Stimulated activated CD8-positive, alpha-beta memory T cell treated with anti-CD3 and anti-CD28 coated beads, Interleukin-7, amount 100 ng/mL, for 1 hour (primary cell): ENCODE data around the gene TMC1.
A peak's percentile ranks its signal among the peaks of the same experiment; 100 is the strongest.
"Not testable (repeated sequence)": the region's sequence is repeated elsewhere in the genome, so short reads cannot be mapped to it uniquely, and the experiment has no call there.

Experiments used
- DNase-seq, 2 donors: peaks; one replicate each; pipeline ENCODE4 v3.0.0-alpha.2; 2020; ENCODE audit warnings: low read depth in 2 of 2

Gene TMC1

DNA sequence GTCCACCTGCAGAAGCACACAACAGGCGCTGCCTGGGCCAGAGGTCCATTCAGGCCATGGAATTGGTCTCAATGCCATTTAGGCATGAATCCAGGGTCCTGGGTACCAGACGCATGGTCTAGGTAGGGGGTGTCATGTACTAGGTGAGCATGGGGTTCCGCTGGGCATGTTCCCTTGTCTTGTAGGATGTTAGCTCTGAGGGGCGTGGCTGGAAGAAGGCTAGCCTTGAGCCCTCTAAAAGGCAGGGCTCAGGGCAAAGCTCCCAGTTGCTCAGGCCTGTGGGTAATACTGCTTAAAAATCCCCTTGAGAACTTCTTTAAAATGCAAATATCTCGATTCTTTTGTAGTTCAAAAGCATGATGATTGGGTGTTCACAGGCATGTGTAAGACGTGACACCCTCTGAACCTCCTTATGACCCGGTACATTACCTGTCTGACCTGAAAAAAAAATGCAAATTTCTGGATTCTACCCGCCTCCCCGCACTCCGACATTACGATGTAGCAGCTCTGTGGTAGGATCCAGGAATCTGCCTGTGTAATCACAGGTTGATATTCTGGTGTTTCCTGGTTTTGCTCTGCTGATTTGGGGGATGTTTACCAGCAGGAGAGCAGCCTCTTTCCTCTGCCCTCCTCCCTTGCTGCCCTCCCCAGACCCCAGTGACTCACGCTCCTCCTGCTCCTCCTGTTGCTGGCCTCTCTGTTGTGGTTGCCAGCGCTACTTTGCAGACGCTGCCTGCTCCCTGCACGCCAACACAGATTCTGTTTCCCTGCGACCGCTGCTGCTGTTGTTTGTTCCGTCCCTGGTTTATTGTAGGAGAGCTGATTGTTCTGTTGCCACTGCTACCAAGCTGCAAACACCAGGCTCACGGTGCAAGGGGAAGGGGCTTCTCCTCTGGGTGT is 5.7 kb downstream of the TMC1 start:
- peak; percentile 40 to 50 for DNase-seq

DNA sequence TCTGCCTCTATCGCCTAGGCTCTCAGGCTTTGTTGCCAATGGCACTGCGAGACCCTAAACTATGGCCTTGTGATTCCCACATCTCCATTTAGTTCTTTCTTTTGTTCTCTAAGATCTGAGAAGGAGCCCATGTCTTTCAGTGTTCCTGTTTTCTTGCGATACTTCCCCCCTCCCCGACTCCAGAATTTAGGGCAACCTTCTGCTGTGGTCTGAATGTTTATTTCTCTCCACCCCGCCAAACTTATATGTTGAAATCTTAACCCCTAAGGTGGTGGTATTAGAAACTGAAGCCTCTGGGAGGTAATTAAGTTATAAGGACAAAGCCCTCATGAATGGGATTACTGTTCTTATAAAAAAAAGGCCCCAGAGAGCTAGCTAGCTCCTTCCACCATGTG is 6.4 kb downstream of the TMC1 start:
- no peak for DNase-seq

DNA sequence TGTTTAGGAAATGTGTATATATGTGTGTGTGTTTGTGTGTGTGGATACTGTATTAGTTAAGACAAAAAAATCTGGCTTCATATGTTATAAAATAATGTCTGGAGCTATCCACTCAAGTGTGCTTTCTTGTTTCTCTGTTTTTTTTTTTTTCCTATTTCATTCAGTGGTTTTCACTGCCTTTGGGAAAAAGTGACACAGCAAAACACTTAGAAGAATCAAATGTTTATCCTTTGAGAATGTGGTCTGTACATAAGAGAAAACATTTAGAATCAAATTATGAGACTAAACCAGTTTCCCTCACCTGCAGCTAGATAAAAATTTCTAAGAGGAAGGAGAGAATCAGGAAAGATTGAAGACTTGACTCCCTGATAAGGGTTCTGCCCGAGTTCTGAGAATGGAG is 8.1 kb downstream of the TMC1 start:
- no peak for DNase-seq

DNA sequence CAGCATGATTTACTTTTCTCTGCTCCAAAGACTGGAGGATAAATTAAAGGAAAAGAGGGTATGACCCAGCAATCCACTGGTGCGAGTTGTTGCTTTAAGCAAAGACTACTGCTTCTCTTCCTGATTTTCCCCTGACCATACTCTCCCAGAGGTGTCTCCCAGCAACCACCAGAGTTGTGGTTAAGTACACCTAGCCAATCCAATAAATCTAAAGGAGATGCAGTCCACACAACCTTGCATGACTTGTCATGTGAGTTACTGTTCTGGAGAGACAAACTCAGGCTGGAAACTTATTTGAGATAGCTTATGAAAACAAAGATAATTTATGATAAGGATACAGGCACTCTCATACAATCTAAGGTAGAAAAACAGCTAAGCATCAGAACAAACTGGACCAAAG is 11.9 kb downstream of the TMC1 start:
- no peak for DNase-seq

DNA sequence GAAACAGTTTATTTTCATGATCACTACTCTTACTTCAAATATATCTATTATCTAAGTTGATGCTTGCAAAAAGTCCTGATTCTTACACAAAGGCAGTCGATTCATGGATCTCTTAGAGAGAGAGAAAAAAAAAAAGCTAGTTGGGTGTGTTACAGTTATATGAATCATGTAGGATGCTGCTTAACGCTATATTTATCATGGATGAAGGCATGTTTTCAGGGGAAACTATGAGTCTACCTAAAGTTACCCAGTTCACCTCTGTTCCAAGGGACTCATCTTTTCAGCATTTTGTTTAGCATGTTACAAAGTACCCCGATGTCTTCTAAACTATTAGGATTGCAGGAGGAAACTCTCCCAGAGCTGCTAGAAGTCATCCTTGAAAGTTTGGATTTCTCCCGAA is 13.5 kb downstream of the TMC1 start:
- DNase-seq: no peak

DNA sequence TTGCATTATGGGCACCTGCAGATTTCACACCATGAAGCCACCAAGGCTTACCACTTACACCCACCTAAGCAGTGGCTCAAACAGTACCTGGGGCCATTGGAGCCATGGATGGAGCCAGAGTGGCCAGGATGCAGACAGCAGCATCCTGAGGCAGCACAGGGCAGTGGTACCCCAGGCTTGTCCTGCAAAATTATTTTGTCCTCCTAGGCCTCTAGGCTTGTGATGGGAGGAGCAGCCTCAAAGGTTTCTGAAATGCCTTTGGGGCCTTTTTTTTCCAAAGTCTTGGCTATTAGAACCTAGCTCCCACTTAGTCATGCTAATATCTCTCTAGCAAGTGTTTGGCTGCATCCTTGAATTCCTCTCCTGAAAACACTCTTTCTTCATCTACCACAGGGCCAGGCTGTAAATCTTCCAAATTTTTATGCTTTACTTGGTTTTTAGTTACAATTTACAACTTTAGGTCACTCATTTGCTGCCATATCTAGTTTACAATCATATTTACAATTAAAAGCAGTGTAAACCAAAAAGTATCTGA is 15.7 kb downstream of the TMC1 start:
- no peak for DNase-seq

DNA sequence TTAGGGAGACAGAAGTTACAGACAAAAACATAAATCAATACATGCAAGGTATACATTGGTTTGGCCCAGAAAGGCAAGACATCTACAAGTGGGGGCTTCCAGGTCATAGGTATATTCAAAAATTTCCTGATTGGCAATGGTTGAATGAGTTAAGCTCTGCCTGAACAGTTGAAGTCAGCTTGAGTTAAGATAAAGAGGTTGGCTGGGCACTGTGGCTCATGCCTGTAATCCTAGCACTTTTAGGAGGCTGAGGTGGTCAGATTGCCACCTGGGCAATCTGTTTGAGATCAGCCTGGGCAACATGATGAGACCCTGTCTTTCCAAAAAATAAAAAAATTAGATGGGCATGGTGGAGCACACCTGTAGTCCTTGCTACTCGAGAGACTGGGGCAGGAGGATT is 16.3 kb downstream of the TMC1 start:
- DNase-seq: no peak

DNA sequence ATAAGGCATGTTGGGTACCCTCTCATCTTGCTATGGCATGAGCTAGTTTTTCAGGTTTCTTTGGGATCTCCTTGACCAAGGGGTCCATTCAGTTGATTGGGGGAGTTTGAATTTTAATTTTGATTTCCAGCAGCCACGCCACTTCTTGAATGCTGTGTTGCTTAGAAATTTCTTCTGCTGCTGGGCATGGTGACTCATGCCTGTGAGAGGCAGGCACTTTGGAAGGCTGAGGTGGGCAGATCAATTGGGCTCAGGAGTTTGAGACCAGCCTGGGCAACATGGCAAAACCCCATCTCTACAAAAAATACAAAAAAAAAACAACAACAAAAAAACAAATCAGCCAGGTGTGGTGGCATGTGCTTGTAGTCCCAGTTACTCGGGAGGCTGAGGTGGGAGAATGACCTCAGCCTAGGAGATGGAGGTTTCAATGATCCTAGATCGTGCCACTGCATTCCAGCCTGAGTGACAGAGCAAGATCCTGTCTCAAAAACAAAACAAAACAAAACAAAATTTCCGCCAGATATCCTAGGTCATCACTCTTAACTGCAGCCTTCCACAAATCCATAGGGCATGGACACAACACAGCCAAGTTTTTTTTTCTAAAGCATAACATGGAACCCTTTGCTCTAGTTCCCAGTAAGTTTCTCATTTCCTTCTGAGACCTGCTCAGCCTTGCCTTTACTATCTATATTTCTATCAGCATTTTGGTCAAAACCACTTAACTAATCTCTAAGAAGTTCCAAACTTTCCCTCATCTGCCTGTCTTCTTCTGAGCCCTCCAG is 17.7 kb downstream of the TMC1 start:
- DNase-seq: no peak

DNA sequence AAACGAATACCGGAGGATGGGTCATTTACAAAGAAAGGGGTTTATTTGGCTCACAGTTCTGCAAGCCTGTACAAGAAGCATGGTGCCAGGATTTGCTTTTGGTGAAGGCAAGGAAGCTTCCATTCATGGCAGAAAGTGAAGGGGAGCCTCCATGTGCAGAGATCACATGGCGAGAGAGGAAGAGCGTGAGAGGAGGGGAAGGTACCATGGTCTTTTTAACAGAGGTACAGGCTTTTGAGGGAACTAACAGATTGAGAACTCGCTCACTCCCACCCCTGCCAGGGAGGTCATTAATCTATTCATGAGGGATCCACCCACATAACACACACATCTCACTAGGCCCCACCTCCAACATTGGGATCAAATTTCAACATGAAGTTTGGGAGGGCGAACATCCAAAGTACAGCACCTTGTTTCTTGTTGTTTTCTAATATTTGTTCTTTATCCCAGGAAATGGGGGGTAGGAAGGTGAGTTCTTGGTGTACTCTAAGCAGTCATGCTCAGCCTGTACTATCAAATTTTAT is 18.5 kb downstream of the TMC1 start:
- DNase-seq: no peak

DNA sequence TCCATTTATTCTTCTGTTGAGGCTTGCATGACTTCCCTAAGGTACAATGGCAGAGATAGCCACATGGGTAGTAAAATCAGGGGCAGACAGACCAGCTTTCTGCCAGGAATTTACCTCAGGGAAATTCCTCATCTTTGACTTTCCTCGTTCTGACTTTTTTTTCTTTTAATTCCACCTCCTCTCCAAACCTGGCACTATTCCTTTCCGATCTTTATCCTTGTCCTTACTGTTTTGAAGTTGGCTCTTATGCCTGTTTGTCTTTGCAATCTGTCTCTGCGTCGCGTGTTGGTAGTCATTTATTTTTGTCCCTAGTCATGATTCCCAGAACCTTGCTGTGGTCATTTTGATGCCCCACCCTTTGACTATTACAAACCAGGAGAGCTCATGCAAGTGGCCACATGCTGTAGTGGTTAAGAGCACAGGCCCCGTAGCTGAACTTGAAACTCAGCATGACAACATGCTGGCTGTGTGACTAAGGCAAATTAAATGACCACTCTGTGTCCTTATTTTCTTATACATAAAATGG is 19.0 kb downstream of the TMC1 start:
- DNase-seq: no peak

DNA sequence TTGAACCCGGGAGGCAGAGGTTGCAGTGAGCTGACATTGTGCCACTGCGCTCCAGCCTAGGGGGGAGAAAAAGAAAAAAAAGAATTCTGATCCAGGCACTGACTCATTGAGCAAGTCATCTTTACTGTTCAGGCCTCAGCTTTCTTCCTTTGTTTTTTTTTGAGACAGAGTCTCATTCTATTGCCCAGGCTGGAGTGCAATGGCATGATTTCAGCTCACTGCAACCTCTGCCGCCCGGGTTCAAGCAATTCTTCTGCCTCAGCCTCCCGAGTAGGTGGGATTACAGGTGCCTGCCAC is 21.1 kb downstream of the TMC1 start:
- DNase-seq: not testable (repeated sequence)

DNA sequence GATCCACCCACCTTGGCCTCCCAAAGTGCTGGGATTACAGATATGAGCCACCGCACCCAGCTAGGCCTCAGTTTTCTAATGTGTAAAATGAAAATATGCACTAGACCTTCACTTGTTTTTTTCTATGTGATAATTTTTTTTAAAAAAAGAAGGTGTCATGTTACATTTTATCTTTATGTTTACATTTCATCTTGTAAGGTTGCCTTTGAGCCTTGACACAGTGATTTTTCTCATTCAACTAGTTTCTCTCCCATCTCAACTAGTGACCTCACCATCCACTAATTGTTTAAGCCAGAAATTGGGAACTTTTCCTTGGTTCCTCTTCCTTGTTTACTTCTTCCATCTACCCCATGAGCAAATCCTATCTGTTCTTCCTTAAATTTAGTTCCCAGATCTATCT is 21.5 kb downstream of the TMC1 start:
- DNase-seq: no peak

DNA sequence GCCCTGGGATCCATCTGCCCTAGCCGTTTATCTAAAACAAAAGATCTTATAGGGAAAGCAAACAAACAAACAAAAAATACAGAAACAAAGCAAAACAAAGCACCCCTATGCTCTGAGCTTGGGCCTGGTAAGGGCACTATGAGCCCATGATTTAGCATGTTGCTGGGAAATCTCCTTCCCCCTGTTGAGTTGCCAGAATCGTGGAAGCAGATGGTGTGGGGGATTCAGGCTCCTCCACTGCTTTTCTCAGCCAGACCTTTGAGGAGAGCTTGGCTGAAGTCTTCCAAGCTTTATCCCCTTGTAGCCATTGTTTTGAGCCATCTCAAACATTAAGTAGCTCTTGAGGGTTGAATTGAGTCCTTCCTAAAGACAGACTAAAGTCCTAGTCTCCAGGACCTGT is 29.9 kb downstream of the TMC1 start:
- no peak for DNase-seq

DNA sequence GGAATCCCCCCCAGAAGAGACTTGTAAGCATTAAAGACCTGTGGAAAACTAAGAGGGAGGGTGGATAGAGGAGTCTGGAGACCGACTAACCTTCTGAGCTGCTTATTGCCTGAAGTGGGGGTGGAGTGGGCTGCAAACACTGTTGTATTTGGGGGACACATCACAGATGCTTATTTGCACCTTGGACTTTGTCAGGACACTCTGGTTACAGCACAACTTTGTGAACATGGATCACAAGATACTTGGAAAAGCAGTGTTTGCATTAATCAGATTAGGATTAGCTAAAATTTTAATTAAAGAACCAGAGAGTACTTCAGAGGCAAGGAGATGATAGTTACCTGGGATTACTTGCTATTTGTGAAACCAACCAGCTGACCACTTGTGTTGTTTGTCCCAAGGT is 30.9 kb downstream of the TMC1 start:
- DNase-seq: no peak

DNA sequence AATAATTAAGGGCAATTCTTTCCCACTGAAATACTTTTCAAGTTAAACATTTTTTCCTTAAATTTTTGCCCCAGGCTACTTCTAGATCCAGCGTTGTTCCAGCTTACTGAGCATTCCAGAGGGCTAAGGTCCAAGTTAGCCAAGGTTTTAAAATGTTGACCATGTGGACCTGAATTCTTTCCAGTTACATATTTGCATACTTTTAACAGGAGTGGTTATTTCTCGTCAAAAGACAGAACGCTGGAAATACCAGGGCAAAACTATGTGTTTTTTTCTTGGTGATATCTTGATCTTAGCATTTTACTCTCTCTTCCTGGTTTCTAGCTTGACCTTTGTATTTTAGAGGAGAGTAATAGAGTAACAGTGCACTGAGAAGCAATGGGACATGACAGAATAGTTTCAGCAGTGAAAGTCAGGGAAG is 32.8 kb downstream of the TMC1 start:
- no peak for DNase-seq

DNA sequence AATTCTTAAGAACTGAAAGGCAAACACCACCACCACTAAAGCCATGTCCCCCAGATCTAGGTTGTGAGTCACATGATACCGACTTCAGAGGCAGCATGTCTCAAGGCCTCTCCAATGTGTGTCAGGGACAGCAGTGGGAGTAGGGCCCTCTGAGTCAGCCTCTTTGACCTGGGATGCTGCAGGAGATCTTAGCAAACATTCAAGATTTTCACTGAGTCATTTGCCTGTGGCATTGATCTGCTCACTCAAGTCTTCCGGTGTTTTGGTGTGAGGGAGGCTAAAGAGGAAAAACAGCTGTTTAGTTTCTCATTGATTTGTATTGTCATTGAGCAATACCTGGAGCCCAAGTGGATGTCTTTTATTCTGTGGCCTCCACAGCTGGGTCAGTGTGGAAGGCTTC is 36.1 kb downstream of the TMC1 start:
- no peak for DNase-seq

DNA sequence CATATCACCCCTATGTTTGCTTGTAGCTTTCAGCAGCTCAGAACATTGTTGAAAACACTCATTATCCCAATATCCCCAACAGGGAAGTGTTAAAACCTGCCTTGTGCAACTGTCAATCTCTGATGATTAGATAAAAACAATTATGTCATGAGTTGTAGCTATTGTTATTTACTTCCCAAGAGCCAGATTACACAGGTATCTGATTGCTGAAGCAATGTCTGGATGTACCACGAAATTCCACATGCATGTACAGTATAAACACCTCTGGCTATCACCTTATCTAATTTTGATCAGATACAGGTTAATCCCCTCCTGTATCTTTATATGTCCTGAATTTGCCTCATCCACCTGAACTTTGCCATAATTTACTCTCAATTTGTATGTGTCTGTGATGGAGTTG is 38.7 kb downstream of the TMC1 start:
- no peak for DNase-seq

DNA sequence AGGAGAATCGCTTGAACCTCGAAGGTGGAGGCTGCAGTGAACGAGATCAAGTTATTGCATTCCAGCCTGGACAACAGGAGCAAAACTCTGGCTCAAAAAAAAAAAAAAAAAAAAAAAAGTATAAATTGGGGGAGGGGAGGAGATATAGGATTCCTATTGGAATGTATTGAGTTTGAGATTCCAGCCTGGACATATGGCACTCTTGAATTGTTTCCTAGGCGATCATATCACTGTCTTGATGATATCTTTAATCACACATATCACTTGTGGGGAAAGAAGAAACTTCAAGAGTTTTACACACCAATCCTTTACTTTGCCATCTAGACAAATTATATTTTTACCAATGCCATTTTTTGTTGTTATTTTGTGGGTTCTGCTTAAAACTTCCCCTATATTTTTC is 42.4 kb downstream of the TMC1 start:
- no peak for DNase-seq

DNA sequence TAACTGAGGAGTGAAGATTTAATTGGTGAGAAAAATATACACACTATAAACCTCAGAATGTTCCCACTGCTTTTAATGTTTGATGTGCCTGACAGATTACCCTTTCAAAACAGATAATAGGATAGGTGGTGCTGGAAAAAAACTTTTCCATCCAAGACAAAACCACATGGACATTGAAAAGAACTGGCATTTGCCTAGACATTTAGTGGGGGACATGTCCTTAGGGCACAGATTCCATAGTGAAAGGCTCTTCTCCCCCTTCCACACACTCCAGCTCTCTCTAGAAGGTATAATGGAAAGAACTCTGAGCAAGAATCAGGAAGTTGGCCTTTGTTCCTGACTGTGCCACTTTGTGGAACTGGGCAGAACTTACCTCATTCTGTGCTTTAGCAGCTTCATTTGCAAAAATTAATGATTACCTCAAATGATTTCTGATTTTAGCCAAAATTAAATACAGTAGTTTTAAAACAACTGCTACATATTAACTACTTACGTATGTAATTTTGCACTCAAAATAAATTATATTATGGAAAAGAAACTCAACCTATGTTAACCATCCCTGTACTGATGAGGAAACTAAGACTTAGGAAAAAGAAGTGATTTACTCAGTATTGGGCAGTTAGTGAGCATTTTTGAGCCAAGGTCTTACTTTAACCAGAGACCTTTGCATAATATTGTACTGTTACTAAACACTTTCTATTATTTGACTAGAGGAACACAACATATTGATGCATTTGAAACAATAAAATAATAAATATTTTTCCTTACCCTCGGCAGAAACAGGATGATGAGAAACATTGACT is 43.3 kb downstream of the TMC1 start:
- no peak for DNase-seq

DNA sequence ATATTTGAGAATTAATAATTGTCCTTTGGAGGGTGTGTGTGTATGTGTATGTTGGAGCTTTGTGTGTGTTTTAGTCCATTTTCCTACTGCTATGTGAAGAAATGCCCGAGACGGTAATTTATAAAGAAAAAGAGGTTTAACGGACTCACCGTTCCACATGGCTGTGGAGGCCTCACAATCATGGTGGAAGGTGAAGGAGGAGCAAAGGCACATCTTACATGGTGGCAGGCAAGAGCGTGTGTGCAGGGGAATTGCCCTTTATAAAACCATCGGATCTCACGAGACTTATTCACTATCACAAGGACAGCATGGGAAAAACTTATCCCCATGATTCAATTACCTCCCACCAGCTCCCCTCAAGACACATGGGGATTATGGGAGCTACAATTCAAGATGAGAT is 44.1 kb downstream of the TMC1 start:
- no peak for DNase-seq

DNA sequence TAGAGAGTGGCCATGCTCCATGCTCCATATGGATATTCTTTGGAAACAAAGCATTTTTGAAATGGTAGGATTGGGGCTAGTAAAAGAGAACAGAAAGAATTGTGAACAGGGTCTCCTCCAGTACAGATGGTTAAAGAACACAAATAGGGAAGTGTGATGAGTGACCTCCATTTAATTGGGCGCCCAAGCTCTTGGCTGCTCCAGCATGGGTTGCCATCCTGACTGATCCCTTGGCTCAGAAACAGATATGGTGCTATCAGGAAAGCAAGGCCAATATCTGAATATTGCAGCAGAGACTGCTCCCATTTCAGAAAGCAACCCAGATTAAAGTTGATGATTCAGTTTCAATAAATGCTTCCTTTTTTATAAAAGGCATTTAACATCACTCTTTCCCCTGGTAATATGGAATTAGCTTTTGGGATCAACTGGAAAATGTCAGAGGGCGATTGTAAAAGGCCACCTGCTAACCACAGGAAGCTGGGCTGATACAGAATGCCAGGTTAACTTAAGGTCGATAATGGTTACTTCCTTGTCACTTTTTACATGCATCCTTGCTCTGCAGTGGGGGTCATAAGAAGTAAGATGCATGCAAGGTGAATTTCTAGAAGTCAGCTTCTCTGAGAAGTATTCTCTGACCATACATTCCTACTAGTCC is 52.9 kb downstream of the TMC1 start:
- no peak for DNase-seq
